Thymus (tissue), 11 donors: ENCODE measurements around the gene P2RX7. TPM values are rescaled to one million over a fixed set of nuclear protein-coding genes. Genes with fewer than 3 reads are reported as not detected.
"Not testable (repeated sequence)": the region's sequence is repeated elsewhere in the genome, so short reads cannot be mapped to it uniquely, and the experiment has no call there.

ENCODE experiments used
- DNase-seq, 9 donors: peaks; one replicate each; pipeline ENCODE4 v3.0.0-alpha.2; 2013; ENCODE audit warnings: low spot score in 9 of 9, low read depth in 6 of 9, missing footprints in 1 of 9
- H3K27ac ChIP-seq, 2 donors: one replicate each; pipeline ENCODE4 v1.5.1; 2013; ENCODE audit warnings: control low read depth in 1 of 2, low read depth in 1 of 2, low read length in 1 of 2, mild to moderate bottlenecking in 1 of 2, moderate library complexity in 1 of 2
- H3K27me3 ChIP-seq, 2 donors: one replicate each; pipeline ENCODE4 v1.5.1; 2013; ENCODE audit warnings: low read length in 1 of 2; ENCODE audit not compliant: control insufficient read depth in 2 of 2, insufficient read depth in 1 of 2
- H3K36me3 ChIP-seq, 2 donors: one replicate each; pipeline ENCODE4 v1.5.1; 2013; ENCODE audit warnings: low read length in 1 of 2, mild to moderate bottlenecking in 1 of 2, moderate library complexity in 1 of 2; ENCODE audit not compliant: control insufficient read depth in 2 of 2, insufficient read depth in 2 of 2
- H3K4me1 ChIP-seq, 2 donors: one replicate each; pipeline ENCODE4 v1.5.1; 2013; ENCODE audit warnings: low read length in 2 of 2; ENCODE audit not compliant: control insufficient read depth in 2 of 2, insufficient read depth in 2 of 2
- H3K4me3 ChIP-seq, 2 donors: one replicate each; pipeline ENCODE4 v1.5.1; 2013; ENCODE audit warnings: low read length in 2 of 2, control low read depth in 1 of 2, mild to moderate bottlenecking in 1 of 2
- H3K9me3 ChIP-seq, 2 donors: one replicate each; pipeline ENCODE4 v1.5.1; 2013; ENCODE audit warnings: low read length in 1 of 2, mild to moderate bottlenecking in 1 of 2; ENCODE audit not compliant: control insufficient read depth in 2 of 2, insufficient read depth in 1 of 2
- WGBS: extraction: QIAGEN DNeasy Blood & Tissue Kit; methylation state at CpG from one replicate; pipeline ENCODE4 v1.1.7; 2013; 5-methylcytosine and 5-hydroxymethylcytosine counted together
- polyA plus RNA-seq: library from polyadenylated mRNA; stranded (reverse); fragments of 200-250 nt; gene quantifications from one replicate; pipeline ENCODE4 v1.2.3, GENCODE V29; 2013
- total RNA-seq: library from RNA; stranded (reverse); fragments of 120-200 nt; gene quantifications from one replicate; pipeline ENCODE4 v1.2.4, GENCODE V29; 2013
- donor health status: healthy.

The P2RX7 gene
- total and polyA plus RNA-seq, 2 donors: 1.7 to 2.3 TPM

DNA sequence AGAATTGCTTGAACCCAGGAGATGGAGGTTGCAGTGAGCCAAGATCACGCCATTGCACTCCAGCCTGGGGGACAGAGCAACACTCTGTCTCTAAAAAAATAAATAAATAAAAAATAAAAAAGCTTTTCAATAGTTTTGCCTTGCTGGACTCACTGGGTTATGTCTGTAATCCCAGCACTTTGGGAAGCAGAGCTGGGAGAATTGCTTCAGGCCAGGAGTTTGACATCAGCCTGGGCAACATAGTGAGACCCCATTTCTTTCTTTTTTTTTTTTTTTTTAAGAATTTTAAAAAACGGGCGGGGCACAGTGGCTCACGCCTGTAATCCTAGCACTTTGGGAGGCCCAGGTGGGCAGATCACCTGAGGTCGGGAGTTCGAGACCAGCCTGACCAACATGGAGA is 68.5 kb downstream of the P2RX7 start:
- H3K36me3 ChIP-seq, H3K27me3 ChIP-seq, DNase-seq, H3K4me1 ChIP-seq, H3K9me3 ChIP-seq, H3K27ac ChIP-seq, H3K4me3 ChIP-seq: not testable (repeated sequence)
- 96% methylated on average over 6 of the region's 6 CpGs for WGBS

DNA sequence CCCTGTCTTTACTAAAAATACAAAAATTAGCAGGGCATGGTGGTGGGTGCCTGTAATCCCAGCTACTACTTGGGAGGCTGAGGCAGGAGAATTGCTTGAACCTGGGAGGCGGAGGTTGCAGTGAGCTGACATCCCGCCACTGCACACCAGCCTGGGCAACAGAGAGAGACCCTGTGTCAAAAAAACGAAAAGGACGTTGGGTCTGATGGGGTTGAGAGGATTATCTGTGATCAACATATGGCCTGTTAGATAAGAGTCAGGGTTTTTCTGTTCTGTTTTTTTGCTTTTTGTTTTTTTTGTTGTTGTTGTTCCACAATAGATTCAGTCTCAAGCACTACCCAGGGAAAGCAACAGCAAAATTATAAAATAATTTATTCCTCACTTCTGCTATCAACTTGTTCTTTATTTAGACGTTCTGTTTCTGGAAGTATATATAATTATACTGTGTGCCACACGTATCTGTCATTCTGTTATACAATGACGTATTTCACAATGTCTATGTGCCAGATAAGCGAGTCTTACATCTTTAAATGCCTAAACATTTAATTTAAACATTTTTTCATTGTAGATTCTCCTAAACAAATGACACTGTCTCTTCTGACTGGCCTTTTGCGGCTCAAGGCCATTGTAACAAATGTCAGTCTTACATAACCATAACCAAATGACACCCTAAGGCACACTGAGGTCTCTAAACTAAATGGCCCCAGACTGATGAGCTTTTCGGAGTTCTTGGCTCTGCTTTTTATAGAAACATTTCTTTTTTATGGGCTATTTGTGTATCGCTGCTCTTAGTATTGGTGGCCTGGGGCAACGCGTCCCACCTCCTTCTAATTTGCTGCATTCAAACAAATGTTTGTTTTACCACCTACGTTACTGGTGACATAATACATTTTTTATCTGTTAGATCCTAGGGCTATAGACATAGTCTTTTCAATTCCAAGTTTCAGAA is 70.0 kb downstream of the P2RX7 start:
- no peaks in the 10 kb centered on the region for H3K36me3 ChIP-seq
- 89% methylated on average over 14 of the region's 14 CpGs for WGBS
- no peak for DNase-seq
- H3K4me3 ChIP-seq: no peak overlapping the region
- no peak overlapping the region for H3K27ac ChIP-seq
- H3K9me3 ChIP-seq: no peaks in the 10 kb centered on the region
- no peaks in the 10 kb centered on the region for H3K27me3 ChIP-seq
- no peaks in the 10 kb centered on the region for H3K4me1 ChIP-seq

DNA sequence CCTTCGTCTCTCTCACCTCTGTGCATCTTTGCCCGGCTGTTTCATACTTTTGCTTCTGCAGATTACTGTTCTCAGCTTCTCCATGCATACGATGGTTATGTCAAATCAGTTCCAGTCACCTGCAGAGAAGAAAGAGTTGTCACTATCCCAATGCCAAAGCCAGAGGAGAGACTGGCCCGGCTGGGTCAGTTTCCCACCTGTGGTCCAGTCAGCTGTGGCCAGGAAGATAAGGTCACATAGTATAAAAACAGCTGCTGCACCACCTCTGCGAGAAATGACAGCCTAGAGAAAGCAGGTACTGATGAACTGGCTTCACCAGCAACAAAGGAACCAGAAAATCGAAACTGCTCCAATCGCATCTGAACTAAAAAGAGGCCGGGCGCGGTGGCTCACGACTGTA is 70.8 kb downstream of the P2RX7 start:
- no peaks in the 10 kb centered on the region for H3K4me1 ChIP-seq
- no peak overlapping the region for H3K4me3 ChIP-seq
- DNase-seq: no peak
- no peaks in the 10 kb centered on the region for H3K27me3 ChIP-seq
- no peak overlapping the region for H3K27ac ChIP-seq
- H3K36me3 ChIP-seq: no peaks in the 10 kb centered on the region
- H3K9me3 ChIP-seq: no peaks in the 10 kb centered on the region
- WGBS: 87% methylated on average over 11 of the region's 11 CpGs

DNA sequence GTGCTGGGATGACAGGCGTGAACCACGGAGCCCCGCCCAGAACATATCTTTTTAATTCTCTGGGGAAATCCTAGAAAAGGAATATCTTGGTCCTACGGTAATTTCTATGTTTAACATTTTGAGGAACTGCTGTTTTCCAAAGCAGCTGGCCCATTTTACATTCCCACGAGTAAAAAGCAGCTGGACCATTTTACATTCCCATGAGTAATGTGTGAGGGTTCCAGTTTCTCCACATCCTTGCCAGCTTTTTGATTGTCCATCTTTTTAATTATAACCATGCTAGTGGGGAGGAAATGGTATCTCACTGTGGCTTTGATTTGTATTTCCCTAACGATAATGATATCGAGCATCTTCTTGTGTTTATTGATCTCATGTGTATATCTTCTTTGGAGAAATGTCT is 72.8 kb downstream of the P2RX7 start:
- Histone ChIP-seq H3K27me3 (no peaks in the 10 kb centered on the region), H3K36me3 (no peaks in the 10 kb centered on the region), H3K27ac (no peak overlapping the region), H3K9me3 (no peaks in the 10 kb centered on the region), H3K4me3 (no peak overlapping the region), H3K4me1 (peaks cover 0 to 10% of the 10 kb centered on the region in 2 donors)
- DNase-seq: no peak
- 96% methylated on average over 7 of the region's 7 CpGs for WGBS

- WGBS: 99% methylated on average over 10 of the region's 10 CpGs
- not testable (repeated sequence) for H3K27ac ChIP-seq
Measured at GRCh38 chr12:121208571-121208970, 75.9 kb downstream of the P2RX7 start.

GRCh38 chr12:121209221-121209620 is 76.5 kb downstream of the P2RX7 start:
- Histone ChIP-seq H3K4me1 (peaks cover 3 to 19% of the 10 kb centered on the region in 2 donors), H3K36me3 (peaks cover 0 to 3% of the 10 kb centered on the region in 2 donors), H3K9me3 (no peaks in the 10 kb centered on the region), H3K27me3 (no peaks in the 10 kb centered on the region), H3K27ac (no peak overlapping the region), H3K4me3 (peak overlapping the region; percentile 59 to 64)
- 96% methylated on average over 15 of the region's 15 CpGs for WGBS
- no peak for DNase-seq

More at GRCh38 chr12:121208571-121208970, 75.9 kb downstream of the P2RX7 start:
- not testable (repeated sequence) for H3K27me3 ChIP-seq, DNase-seq, H3K4me3 ChIP-seq, H3K36me3 ChIP-seq, H3K9me3 ChIP-seq
- peaks cover 3 to 19% of the 10 kb centered on the region in 2 donors for H3K4me1 ChIP-seq

- H3K27ac ChIP-seq: peak within 1 kb of the TSS; percentile 68 to 90
- H3K36me3 ChIP-seq: peaks cover 0 to 3% of the 10 kb centered on the region in 2 donors
- H3K27me3 ChIP-seq: no peaks in the 10 kb centered on the region
- peak within 1 kb of the TSS; percentile 59 to 64 for H3K4me3 ChIP-seq
- WGBS: 9% methylated on average over 97 of the region's 97 CpGs
- no peaks in the 10 kb centered on the region for H3K9me3 ChIP-seq
- DNase-seq: peak in 8 of 9 donors; percentile 56 to 91 (median 74)
- H3K4me1 ChIP-seq: peaks cover 3 to 19% of the 10 kb centered on the region in 2 donors
Measured at GRCh38 chr12:121209624-121210572, 77.2 kb downstream of the P2RX7 start, which contains the start of gene P2RX4. Gene P2RX4 (plus strand): TSS chr12:121210129. CDS start chr12:121210165, 36 bp downstream.

- no peak for DNase-seq
- no peak overlapping the region for H3K27ac ChIP-seq
- no peaks in the 10 kb centered on the region for H3K27me3 ChIP-seq
- H3K9me3 ChIP-seq: no peaks in the 10 kb centered on the region
- H3K36me3 ChIP-seq: peaks cover 0 to 11% of the 10 kb centered on the region in 2 donors
- no peak overlapping the region for H3K4me3 ChIP-seq
- peaks cover 3 to 19% of the 10 kb centered on the region in 2 donors for H3K4me1 ChIP-seq
- 98% methylated on average over 5 of the region's 5 CpGs for WGBS
Measured at GRCh38 chr12:121212875-121213274, 80.2 kb downstream of the P2RX7 start.
